ENCODE results near the gene GPX5. TPM values are rescaled to one million over a fixed set of nuclear protein-coding genes. Genes with fewer than 3 reads are reported as not detected.

GPX5 gene
- total RNA-seq, 1 experiment from 2014 or later, result not detected

- DNase-seq (ENCODE audit: low read depth, low spot score) (no peak), ATAC-seq (no peak)
- TF ChIP-seq SIN3A (IDR thresholded peaks at IDR 0.05; ENCODE audit: borderline replicate concordance, insufficient read depth, low read depth, low read length), result no peak
- no peak for TF ChIP-seq REST (IDR thresholded peaks at IDR 0.05; ENCODE audit: insufficient read depth in 1 of 2, low read depth in 2 of 2, low read length in 1 of 2)
- in situ Hi-C loops (cut with HindIII; ENCODE audit: low pct_unique_long_range_greater_than_20kb, low sequenced_read_pairs) (no loop called here), intact Hi-C loops (cut with micrococcal nuclease; ENCODE audit: unreplicated experiment) (no loop called here)
- H3K4me1 ChIP-seq (ENCODE audit: control insufficient read depth, insufficient read depth, low read length), result no peaks in the 10 kb centered on the region
- no peak overlapping the region for H3K4me3 ChIP-seq (ENCODE audit: low read depth in 2 of 2, low read length in 2 of 2)
- no TSS peak for BruUV-seq (replicated peaks)
- H3K9me3 ChIP-seq (ENCODE audit: control insufficient read depth, insufficient read depth, low read depth, low read length), result no peaks in the 10 kb centered on the region
- ChIA-PET POLR2A (no interaction called here), CTCF (no interaction called here)
- H3K27ac ChIP-seq (ENCODE audit: low read length), result no peak overlapping the region
- peaks cover 18% of the 10 kb centered on the region for H3K27me3 ChIP-seq (ENCODE audit: control insufficient read depth, insufficient read depth, low read length)
- no peaks in the 10 kb centered on the region; the same call in 1 of the 2 replicates for H3K36me3 ChIP-seq (ENCODE audit: control insufficient read depth, insufficient read depth, low read length)
Observed at GRCh38 chr6:28558629-28559028, 32.9 kb downstream of the GPX5 start.

- H3K4me3 ChIP-seq (ENCODE audit: low read depth in 2 of 2, low read length in 2 of 2), result no peak overlapping the region
- BruUV-seq (replicated peaks), result no TSS peak
- intact Hi-C loops (cut with micrococcal nuclease; ENCODE audit: unreplicated experiment), result no loop called here
- no peaks in the 10 kb centered on the region for H3K36me3 ChIP-seq (ENCODE audit: control insufficient read depth, insufficient read depth, low read length)
- POLR2A ChIA-PET, result no interaction called here
- in situ Hi-C loops (cut with HindIII; ENCODE audit: low pct_unique_long_range_greater_than_20kb, low sequenced_read_pairs), result no loop called here
- TF ChIP-seq POLR2AphosphoS5 (IDR thresholded peaks at IDR 0.05; ENCODE audit: low read depth, low read length) (no peak), SIN3A (IDR thresholded peaks at IDR 0.05; ENCODE audit: borderline replicate concordance, insufficient read depth, low read depth, low read length) (no peak), TCF7L2 (IDR thresholded peaks at IDR 0.05; ENCODE audit: low read depth, low read length) (no peak), CTCF (IDR thresholded peaks at IDR 0.05) (no peak), REST (IDR thresholded peaks at IDR 0.05; ENCODE audit: insufficient read depth in 1 of 2, low read depth in 2 of 2, low read length in 1 of 2) (no peak)
- ATAC-seq (no peak), DNase-seq (ENCODE audit: low read depth, low spot score) (no peak)
- no peak overlapping the region for H3K27ac ChIP-seq (ENCODE audit: low read length)
- H3K27me3 ChIP-seq (ENCODE audit: control insufficient read depth, insufficient read depth, low read length), result peaks cover 13% of the 10 kb centered on the region
- no peaks in the 10 kb centered on the region for H3K4me1 ChIP-seq (ENCODE audit: control insufficient read depth, insufficient read depth, low read length)
- CTCF ChIA-PET, result no interaction called here
- H3K9me3 ChIP-seq (ENCODE audit: control insufficient read depth, insufficient read depth, low read depth, low read length), result peaks cover 6% of the 10 kb centered on the region; the same call in 1 of the 2 replicates
Observed at GRCh38 chr6:28563430-28564095, 37.9 kb downstream of the GPX5 start.
